ENCODE measurements around the gene ESPN.

The ESPN gene

GRCh38 chr1:6461538-6462411 lies 37.2 kb downstream of the ESPN start:
- H3K9me3 ChIP-seq (ENCODE audit: insufficient read depth, low read length, severe bottlenecking) = no peaks in the 10 kb centered on the region
- peaks cover 19% of the 10 kb centered on the region for H3K4me1 ChIP-seq (ENCODE audit: insufficient read depth, low read length)
- TF ChIP-seq EZH2 (IDR thresholded peaks at IDR 0.05; ENCODE audit: borderline replicate concordance, low read depth, low read length, severe bottlenecking) = no peak
- TF ChIP-seq CTCF (IDR thresholded peaks at IDR 0.05; ENCODE audit: borderline replicate concordance, extremely low read depth, low read length, poor library complexity, severe bottlenecking) = no peak
- no peaks in the 10 kb centered on the region for H4K20me1 ChIP-seq (ENCODE audit: insufficient read depth, low read length)
- H3K27ac ChIP-seq (ENCODE audit: low read length) = no peak overlapping the region
- H3K27me3 ChIP-seq (ENCODE audit: insufficient read depth, low read length, poor library complexity) = peaks cover 13% of the 10 kb centered on the region
- no peak overlapping the region for H3K4me3 ChIP-seq (ENCODE audit: low read depth in 1 of 2, low read length in 2 of 2)
- DNase-seq (no peak), ATAC-seq (ENCODE audit: insufficient read depth, low read depth) (no peak)
- H3K9ac ChIP-seq (ENCODE audit: low read depth, low read length) = no peak overlapping the region
- no peak overlapping the region for H3K4me2 ChIP-seq (ENCODE audit: insufficient read depth, low read length)
- no peaks in the 10 kb centered on the region for H3K36me3 ChIP-seq (ENCODE audit: insufficient read depth, low read length)
- no peak overlapping the region for H2AFZ ChIP-seq (ENCODE audit: low read depth, low read length)
- H3K79me2 ChIP-seq (ENCODE audit: insufficient read depth, low read length) = no peaks in the 10 kb centered on the region

DNA sequence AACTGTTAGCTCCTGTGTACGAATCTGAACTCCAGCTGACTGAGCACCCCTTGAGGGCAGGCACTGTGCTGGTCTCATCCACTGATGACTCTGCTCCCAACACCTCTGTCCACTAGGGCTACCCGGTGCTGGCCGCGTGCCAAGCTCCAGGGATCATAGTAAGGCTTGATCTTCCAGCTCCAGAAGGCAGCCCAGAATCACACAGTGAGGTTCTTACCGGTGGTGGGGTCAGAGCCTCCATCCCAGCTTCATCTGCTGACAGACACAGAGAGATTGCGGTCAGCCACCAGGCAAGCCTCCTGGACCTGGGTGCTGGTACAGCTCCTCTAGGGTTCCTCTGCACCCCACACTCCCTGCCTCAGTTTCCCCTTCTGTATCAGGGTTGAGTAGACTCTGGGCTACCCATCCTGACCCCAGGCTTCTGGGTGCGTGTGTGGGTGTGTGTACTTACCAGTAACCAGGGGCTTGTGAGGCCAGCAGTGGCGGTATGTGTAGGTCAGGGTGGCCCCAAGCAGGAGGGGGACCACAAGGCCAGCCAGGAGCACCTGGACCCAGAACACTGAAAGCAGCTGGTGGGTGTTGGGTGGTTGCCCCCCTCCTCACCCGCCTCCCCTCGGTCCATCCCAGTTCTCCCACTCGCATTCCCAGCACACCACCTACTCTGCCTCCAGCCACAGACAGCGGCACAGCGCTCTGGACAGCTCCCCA lies 38.0 kb downstream of the ESPN start:
- no peak for ATAC-seq (ENCODE audit: insufficient read depth, low read depth)
- TF ChIP-seq EZH2 (IDR thresholded peaks at IDR 0.05; ENCODE audit: borderline replicate concordance, low read depth, low read length, severe bottlenecking) = no peak
- no peak for TF ChIP-seq CTCF (IDR thresholded peaks at IDR 0.05; ENCODE audit: borderline replicate concordance, extremely low read depth, low read length, poor library complexity, severe bottlenecking)
- Histone ChIP-seq H3K79me2 (ENCODE audit: insufficient read depth, low read length) (no peaks in the 10 kb centered on the region), H3K9ac (ENCODE audit: low read depth, low read length) (no peak overlapping the region), H3K4me2 (ENCODE audit: insufficient read depth, low read length) (no peak overlapping the region), H3K9me3 (ENCODE audit: insufficient read depth, low read length, severe bottlenecking) (no peaks in the 10 kb centered on the region), H3K4me3 (ENCODE audit: low read depth in 1 of 2, low read length in 2 of 2) (no peak overlapping the region), H3K27ac (ENCODE audit: low read length) (no peak overlapping the region), H3K4me1 (ENCODE audit: insufficient read depth, low read length) (peaks cover 19% of the 10 kb centered on the region), H3K27me3 (ENCODE audit: insufficient read depth, low read length, poor library complexity) (peaks cover 13% of the 10 kb centered on the region), H3K36me3 (ENCODE audit: insufficient read depth, low read length) (no peaks in the 10 kb centered on the region), H4K20me1 (ENCODE audit: insufficient read depth, low read length) (peaks cover 4% of the 10 kb centered on the region; the same call in 1 of the 2 replicates), H2AFZ (ENCODE audit: low read depth, low read length) (no peak overlapping the region)
- no peak for DNase-seq

DNA sequence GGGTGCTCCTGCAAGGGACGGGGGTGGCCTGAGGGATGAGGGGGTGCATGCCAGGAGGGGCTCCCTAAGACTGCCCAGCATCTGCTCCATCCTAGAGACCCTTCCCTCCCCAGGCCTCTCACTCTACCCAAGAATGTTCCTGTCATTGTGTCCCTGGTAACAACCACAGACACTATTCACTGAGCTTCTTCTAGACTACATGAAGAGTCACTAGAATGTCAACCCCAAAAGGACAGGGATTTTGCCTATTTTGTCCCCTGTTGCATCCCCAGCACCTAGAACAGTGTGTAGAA lies 38.5 kb downstream of the ESPN start:
- H3K4me1 ChIP-seq (ENCODE audit: insufficient read depth, low read length) = peaks cover 19% of the 10 kb centered on the region
- no peak overlapping the region for H2AFZ ChIP-seq (ENCODE audit: low read depth, low read length)
- DNase-seq (no peak), ATAC-seq (ENCODE audit: insufficient read depth, low read depth) (no peak)
- H3K4me2 ChIP-seq (ENCODE audit: insufficient read depth, low read length) = no peak overlapping the region
- no peak overlapping the region for H3K27ac ChIP-seq (ENCODE audit: low read length)
- H3K27me3 ChIP-seq (ENCODE audit: insufficient read depth, low read length, poor library complexity) = peaks cover 13% of the 10 kb centered on the region
- TF ChIP-seq EZH2 (IDR thresholded peaks at IDR 0.05; ENCODE audit: borderline replicate concordance, low read depth, low read length, severe bottlenecking) = no peak
- no peak for TF ChIP-seq CTCF (IDR thresholded peaks at IDR 0.05; ENCODE audit: borderline replicate concordance, extremely low read depth, low read length, poor library complexity, severe bottlenecking)
- H3K79me2 ChIP-seq (ENCODE audit: insufficient read depth, low read length) = no peaks in the 10 kb centered on the region
- H3K36me3 ChIP-seq (ENCODE audit: insufficient read depth, low read length) = no peaks in the 10 kb centered on the region
- H4K20me1 ChIP-seq (ENCODE audit: insufficient read depth, low read length) = peaks cover 4% of the 10 kb centered on the region; the same call in 1 of the 2 replicates
- H3K4me3 ChIP-seq (ENCODE audit: low read depth in 1 of 2, low read length in 2 of 2) = no peak overlapping the region
- H3K9me3 ChIP-seq (ENCODE audit: insufficient read depth, low read length, severe bottlenecking) = no peaks in the 10 kb centered on the region
- no peak overlapping the region for H3K9ac ChIP-seq (ENCODE audit: low read depth, low read length)
